HEK293 (cell line): ENCODE measurements around the gene SNRNP70.
A peak's percentile ranks its signal among the peaks of the same experiment; 100 is the strongest.

Experiments
- AEBP2 ChIP-seq: fragments of 450-650 bp; formaldehyde crosslinking; IDR thresholded peaks from 2 replicates; pipeline ENCODE4 v1.5.1; 2016; ENCODE audit warnings: missing biosample characterization, missing genetic modification characterization, borderline replicate concordance
- BCL11B ChIP-seq: fragments of 450-650 bp; formaldehyde crosslinking; IDR thresholded peaks from 2 replicates; pipeline ENCODE4 v1.5.1; 2016; ENCODE audit warnings: low read depth, missing biosample characterization, missing genetic modification characterization
- GLIS1 ChIP-seq: fragments of 450-650 bp; formaldehyde crosslinking; IDR thresholded peaks from 2 replicates; pipeline ENCODE4 v1.5.1; 2016; ENCODE audit warnings: missing biosample characterization, missing genetic modification characterization
- RBAK ChIP-seq: fragments of 450-650 bp; formaldehyde crosslinking; IDR thresholded peaks from 2 replicates; pipeline ENCODE4 v1.5.1; 2016; ENCODE audit warnings: missing biosample characterization, missing genetic modification characterization
- REST ChIP-seq: fragments of 450-650 bp; formaldehyde crosslinking; IDR thresholded peaks from 2 replicates; pipeline ENCODE4 v1.5.1; 2016; ENCODE audit warnings: missing biosample characterization, missing genetic modification characterization
- SP2 ChIP-seq: fragments of 450-650 bp; formaldehyde crosslinking; IDR thresholded peaks from 2 replicates; pipeline ENCODE4 v1.5.1; 2016; ENCODE audit warnings: missing biosample characterization, missing genetic modification characterization
- SP7 ChIP-seq: fragments of 450-650 bp; formaldehyde crosslinking; IDR thresholded peaks from 2 replicates; pipeline ENCODE4 v1.5.1; 2016; ENCODE audit warnings: missing biosample characterization, missing genetic modification characterization
- ZBTB17 ChIP-seq: fragments of 450-650 bp; formaldehyde crosslinking; IDR thresholded peaks from 2 replicates; pipeline ENCODE4 v1.5.1; 2016; ENCODE audit warnings: missing biosample characterization, missing genetic modification characterization
- ZBTB20 ChIP-seq: fragments of 450-650 bp; formaldehyde crosslinking; IDR thresholded peaks from 2 replicates; pipeline ENCODE4 v1.5.1; 2016; ENCODE audit warnings: missing biosample characterization, missing genetic modification characterization
- ZBTB48 ChIP-seq: fragments of 450-650 bp; formaldehyde crosslinking; IDR thresholded peaks from 2 replicates; pipeline ENCODE4 v1.5.1; 2016; ENCODE audit warnings: missing biosample characterization, missing genetic modification characterization
- ZFHX2 ChIP-seq: fragments of 450-650 bp; formaldehyde crosslinking; conservative IDR thresholded peaks from 2 replicates; pipeline ENCODE4 v1.5.1; 2016; ENCODE audit warnings: missing biosample characterization, missing genetic modification characterization
- ZNF175 ChIP-seq: fragments of 450-650 bp; formaldehyde crosslinking; IDR thresholded peaks from 2 replicates; pipeline ENCODE4 v1.5.1; 2016; ENCODE audit warnings: missing biosample characterization, missing genetic modification characterization
- ZNF23 ChIP-seq: fragments of 450-650 bp; formaldehyde crosslinking; IDR thresholded peaks from 2 replicates; pipeline ENCODE4 v1.5.1; 2016; ENCODE audit warnings: missing biosample characterization, missing genetic modification characterization, borderline replicate concordance
- ZNF292 ChIP-seq: fragments of 450-650 bp; formaldehyde crosslinking; IDR thresholded peaks from 2 replicates; pipeline ENCODE4 v1.5.1; 2016; ENCODE audit warnings: low read depth, missing biosample characterization, missing genetic modification characterization, borderline replicate concordance
- ZNF302 ChIP-seq: fragments of 450-650 bp; formaldehyde crosslinking; IDR thresholded peaks from 2 replicates; pipeline ENCODE4 v1.5.1; 2016; ENCODE audit warnings: missing biosample characterization, missing genetic modification characterization, low read depth
- ZNF324 ChIP-seq: fragments of 450-650 bp; formaldehyde crosslinking; IDR thresholded peaks from 2 replicates; pipeline ENCODE4 v1.5.1; 2016; ENCODE audit warnings: missing biosample characterization, missing genetic modification characterization
- ZNF350 ChIP-seq: fragments of 450-650 bp; formaldehyde crosslinking; IDR thresholded peaks from 2 replicates; pipeline ENCODE4 v1.5.0; 2017; ENCODE audit warnings: missing biosample characterization, mild to moderate bottlenecking, missing genetic modification characterization
- ZNF48 ChIP-seq: fragments of 450-650 bp; formaldehyde crosslinking; IDR thresholded peaks from 2 replicates; pipeline ENCODE4 v1.5.1; 2016; ENCODE audit warnings: missing biosample characterization, missing genetic modification characterization
- ZNF529 ChIP-seq: fragments of 450-650 bp; formaldehyde crosslinking; IDR thresholded peaks from 2 replicates; pipeline ENCODE4 v1.5.1; 2017; ENCODE audit warnings: missing genetic modification characterization, missing biosample characterization; ENCODE audit not compliant: insufficient replicate concordance
- ZNF560 ChIP-seq: fragments of 450-650 bp; formaldehyde crosslinking; IDR thresholded peaks from 2 replicates; pipeline ENCODE4 v1.5.1; 2017; ENCODE audit warnings: missing biosample characterization, missing genetic modification characterization, borderline replicate concordance
- ZNF561 ChIP-seq: fragments of 450-650 bp; IDR thresholded peaks from 2 replicates; pipeline ENCODE4 v1.5.1; 2018; ENCODE audit warnings: missing biosample characterization, missing genetic modification characterization, borderline replicate concordance
- ZNF580 ChIP-seq: fragments of 450-650 bp; formaldehyde crosslinking; IDR thresholded peaks from 2 replicates; pipeline ENCODE4 v1.5.1; 2016; ENCODE audit warnings: missing biosample characterization, missing genetic modification characterization
- ZNF791 ChIP-seq: fragments of 450-650 bp; formaldehyde crosslinking; IDR thresholded peaks from 2 replicates; pipeline ENCODE4 v1.5.1; 2016; ENCODE audit warnings: missing biosample characterization, missing genetic modification characterization
- ZXDB ChIP-seq: fragments of 450-650 bp; formaldehyde crosslinking; IDR thresholded peaks from 2 replicates; pipeline ENCODE4 v1.5.1; 2016; ENCODE audit warnings: missing biosample characterization, missing genetic modification characterization
- TF ChIP-seq, protein P1 (sequence below): fragments of 450-650 bp; formaldehyde crosslinking; IDR thresholded peaks from 2 replicates; pipeline ENCODE4 v1.5.1; 2016; ENCODE audit warnings: missing biosample characterization, missing genetic modification characterization
- TF ChIP-seq, protein P2 (sequence below): fragments of 450-650 bp; formaldehyde crosslinking; IDR thresholded peaks from 2 replicates; pipeline ENCODE4 v1.5.1; 2016; ENCODE audit warnings: missing biosample characterization, missing genetic modification characterization
- TF ChIP-seq, protein P3 (sequence below): fragments of 450-650 bp; formaldehyde crosslinking; IDR thresholded peaks from 2 replicates; pipeline ENCODE4 v1.5.1; 2017; ENCODE audit warnings: missing biosample characterization, missing genetic modification characterization

The SNRNP70 gene

GRCh38 chr19:49114630-49115363 lies 29.5 kb downstream of the SNRNP70 start (continued):
- TF ChIP-seq SP2 (tag by site-specific recombination) (peak; percentile 47), ZNF350 (no peak), ZNF560 (tag by site-specific recombination) (no peak), ZFHX2 (tag by site-specific recombination) (peak; percentile 76), ZNF791 (no peak), ZNF292 (tag by site-specific recombination) (no peak), REST (tag by site-specific recombination) (no peak), AEBP2 (tag by site-specific recombination) (no peak), ZBTB17 (tag by site-specific recombination) (peak; percentile 85), ZNF529 (tag by site-specific recombination) (no peak), RBAK (tag by site-specific recombination) (no peak), ZNF324 (tag by site-specific recombination) (no peak), ZXDB (tag by site-specific recombination) (peak; percentile 76), BCL11B (tag by site-specific recombination) (no peak), ZBTB48 (no peak), ZBTB20 (tag by site-specific recombination) (peak; percentile 95), SP7 (peak; percentile 38; the same call in 1 of the 2 replicates), ZNF580 (no peak), GLIS1 (tag by site-specific recombination) (peak; percentile 71), ZNF23 (no peak), ZNF175 (tag by site-specific recombination) (no peak), ZNF302 (tag by site-specific recombination) (no peak), ZNF561 (tag by site-specific recombination) (0 out of 2 replicates have a peak, but pooled peaks have one; percentile 44), ZNF48 (tag by site-specific recombination) (no peak)
- TF ChIP-seq, protein P1, sequence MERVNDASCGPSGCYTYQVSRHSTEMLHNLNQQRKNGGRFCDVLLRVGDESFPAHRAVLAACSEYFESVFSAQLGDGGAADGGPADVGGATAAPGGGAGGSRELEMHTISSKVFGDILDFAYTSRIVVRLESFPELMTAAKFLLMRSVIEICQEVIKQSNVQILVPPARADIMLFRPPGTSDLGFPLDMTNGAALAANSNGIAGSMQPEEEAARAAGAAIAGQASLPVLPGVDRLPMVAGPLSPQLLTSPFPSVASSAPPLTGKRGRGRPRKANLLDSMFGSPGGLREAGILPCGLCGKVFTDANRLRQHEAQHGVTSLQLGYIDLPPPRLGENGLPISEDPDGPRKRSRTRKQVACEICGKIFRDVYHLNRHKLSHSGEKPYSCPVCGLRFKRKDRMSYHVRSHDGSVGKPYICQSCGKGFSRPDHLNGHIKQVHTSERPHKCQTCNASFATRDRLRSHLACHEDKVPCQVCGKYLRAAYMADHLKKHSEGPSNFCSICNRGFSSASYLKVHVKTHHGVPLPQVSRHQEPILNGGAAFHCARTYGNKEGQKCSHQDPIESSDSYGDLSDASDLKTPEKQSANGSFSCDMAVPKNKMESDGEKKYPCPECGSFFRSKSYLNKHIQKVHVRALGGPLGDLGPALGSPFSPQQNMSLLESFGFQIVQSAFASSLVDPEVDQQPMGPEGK (tag by site-specific recombination): peak; percentile 69
- TF ChIP-seq, protein P2, sequence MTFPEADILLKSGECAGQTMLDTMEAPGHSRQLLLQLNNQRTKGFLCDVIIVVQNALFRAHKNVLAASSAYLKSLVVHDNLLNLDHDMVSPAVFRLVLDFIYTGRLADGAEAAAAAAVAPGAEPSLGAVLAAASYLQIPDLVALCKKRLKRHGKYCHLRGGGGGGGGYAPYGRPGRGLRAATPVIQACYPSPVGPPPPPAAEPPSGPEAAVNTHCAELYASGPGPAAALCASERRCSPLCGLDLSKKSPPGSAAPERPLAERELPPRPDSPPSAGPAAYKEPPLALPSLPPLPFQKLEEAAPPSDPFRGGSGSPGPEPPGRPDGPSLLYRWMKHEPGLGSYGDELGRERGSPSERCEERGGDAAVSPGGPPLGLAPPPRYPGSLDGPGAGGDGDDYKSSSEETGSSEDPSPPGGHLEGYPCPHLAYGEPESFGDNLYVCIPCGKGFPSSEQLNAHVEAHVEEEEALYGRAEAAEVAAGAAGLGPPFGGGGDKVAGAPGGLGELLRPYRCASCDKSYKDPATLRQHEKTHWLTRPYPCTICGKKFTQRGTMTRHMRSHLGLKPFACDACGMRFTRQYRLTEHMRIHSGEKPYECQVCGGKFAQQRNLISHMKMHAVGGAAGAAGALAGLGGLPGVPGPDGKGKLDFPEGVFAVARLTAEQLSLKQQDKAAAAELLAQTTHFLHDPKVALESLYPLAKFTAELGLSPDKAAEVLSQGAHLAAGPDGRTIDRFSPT (tag by site-specific recombination): no peak
- TF ChIP-seq, protein P3, sequence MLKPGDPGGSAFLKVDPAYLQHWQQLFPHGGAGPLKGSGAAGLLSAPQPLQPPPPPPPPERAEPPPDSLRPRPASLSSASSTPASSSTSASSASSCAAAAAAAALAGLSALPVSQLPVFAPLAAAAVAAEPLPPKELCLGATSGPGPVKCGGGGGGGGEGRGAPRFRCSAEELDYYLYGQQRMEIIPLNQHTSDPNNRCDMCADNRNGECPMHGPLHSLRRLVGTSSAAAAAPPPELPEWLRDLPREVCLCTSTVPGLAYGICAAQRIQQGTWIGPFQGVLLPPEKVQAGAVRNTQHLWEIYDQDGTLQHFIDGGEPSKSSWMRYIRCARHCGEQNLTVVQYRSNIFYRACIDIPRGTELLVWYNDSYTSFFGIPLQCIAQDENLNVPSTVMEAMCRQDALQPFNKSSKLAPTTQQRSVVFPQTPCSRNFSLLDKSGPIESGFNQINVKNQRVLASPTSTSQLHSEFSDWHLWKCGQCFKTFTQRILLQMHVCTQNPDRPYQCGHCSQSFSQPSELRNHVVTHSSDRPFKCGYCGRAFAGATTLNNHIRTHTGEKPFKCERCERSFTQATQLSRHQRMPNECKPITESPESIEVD (tag by site-specific recombination): no peak
